Activated naive CD8-positive, alpha-beta T cell treated with anti-CD3 and anti-CD28 coated beads, Interleukin-2, amount 50 U/mL, for 16 hours (primary cell): ENCODE data around the gene DAB1.

Source experiments
- DNase-seq: peaks from one replicate; pipeline ENCODE4 v3.0.0-alpha.2; 2020; ENCODE audit warnings: low read depth, low spot score

Gene DAB1

DNA sequence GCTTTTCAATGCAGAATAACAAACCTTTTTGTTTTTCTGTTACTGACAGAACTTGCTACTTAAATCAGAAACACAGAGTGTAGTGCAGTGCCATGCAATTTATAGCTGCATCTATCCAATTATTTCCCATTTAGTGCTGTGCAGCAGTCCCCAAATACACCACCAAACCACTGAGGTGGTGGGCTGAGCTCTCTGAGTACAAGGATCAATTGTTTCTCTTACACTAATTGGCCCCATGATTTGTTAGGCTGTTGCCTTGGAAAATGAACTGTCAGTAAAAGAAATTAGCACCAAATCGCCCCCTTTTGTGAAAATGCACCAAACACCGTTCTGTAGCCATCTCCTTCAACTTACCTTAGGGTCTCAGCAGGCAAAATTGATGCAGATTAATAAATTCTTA lies 339.2 kb downstream of the DAB1 start:
- DNase-seq: no peak

DNA sequence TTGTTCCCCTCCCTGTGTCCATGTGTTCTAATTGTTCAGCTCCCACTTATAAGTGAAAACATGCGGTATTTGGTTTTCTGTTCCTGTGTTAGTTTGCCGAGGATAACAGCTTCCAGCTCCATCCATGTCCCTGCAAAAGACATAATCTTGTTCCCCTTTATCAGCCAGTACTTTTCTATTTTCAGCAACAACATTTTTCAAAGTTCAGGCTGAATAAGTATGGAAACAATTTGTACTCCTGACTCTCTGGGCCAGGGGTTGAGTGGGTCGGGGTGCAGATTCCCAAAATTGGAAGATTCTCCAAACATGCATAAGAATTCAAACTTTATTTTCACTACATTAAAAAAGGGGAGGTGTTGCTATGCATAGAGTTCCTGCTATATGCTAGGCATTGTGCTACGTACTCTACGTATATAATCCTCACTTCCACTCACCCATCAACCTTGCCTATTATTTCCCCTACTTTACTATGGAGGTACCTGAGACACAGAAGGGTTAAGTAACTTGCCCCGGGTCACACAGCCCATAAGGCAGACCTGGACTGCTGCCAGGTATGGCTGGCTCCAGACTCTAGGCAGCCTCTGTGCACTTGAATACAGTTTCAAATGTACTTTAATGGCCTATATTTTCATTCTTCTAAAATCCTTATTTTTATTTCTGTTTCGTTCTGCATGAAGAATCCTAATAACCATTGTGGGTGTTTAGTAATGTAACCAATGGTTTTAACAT lies 341.0 kb downstream of the DAB1 start:
- DNase-seq: no peak

DNA sequence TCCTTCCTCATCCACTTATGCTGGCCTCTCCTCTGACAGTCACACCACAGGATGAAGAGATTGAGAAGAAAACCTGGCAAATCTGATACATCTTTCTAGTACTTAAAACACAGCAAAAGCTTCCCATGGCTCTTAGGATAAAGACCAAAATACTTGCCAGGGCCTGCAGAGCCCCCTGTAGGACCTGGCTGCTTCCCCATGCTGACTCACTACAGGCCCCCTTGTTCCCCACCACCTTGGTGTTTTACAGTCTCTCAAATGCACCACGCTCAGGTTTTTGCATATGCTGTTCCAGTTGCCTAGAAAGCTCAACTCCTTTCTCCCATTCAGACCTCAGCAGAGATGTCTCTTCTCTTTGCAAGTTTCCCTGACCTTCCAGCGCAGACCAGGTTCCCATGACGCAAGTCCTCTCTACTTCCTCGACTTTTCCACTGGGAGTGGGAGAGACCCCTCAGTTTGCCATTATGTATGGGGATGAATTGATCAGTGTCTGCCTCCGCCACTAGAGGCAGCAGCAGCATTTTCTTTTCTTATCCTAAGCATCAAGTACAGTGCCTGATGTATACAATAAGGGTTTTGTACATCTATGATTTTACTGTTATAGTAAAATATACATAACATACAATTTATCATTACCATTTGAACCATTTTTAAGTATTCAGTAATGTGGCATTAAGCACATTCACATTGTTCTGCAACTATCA lies 344.3 kb downstream of the DAB1 start:
- no peak for DNase-seq

DNA sequence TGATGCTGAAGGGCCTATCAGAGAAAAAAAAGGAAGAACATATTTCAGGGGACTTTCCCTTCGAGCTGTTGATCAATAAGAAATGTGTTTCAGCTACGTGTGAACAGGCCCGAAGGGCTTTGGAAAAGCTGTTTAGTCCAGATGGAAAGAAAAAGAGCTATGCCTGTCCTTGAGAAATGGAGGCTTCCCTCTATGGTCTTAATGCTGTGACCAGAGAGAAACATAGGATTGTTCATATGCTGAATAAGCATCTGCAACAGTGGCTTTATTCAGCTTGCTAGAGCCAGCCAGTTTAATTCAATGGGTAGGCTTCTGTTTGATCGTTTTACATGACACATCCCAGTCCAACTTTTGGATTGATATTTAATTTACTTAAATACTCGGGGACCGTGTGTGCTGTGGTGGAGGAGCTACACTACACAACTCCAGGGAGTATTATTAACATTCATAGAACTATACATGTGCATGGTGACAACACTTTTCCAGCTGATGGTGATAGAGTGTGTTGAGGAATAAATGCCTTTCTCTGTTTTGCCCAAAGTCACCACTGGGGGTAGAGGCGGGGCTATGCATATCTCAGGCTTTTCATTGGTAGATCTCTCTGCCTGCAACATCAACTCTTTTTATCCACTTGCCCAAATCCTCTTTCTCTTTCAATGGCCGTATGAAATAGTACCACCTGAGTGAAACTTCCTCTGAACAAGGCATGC lies 351.3 kb downstream of the DAB1 start:
- no peak for DNase-seq

DNA sequence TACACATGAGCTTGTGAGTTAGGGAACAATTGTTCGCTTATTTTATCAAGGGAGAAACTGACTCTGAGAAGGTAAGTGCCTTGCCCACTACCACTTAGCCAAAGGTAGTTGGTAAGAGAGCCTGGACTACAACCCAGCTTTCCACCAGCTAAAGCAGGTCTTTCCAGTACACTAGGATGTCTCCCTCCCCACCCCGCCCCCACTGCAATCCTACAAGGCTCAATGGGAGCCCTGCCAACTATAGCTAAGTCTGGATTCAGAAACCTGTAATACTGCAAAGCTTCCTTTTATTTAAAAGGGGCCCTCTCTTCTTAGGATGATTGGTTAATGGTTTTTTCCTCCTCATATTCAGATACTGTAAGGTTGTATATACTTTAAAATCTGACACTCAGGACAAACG lies 356.0 kb downstream of the DAB1 start:
- no peak for DNase-seq

DNA sequence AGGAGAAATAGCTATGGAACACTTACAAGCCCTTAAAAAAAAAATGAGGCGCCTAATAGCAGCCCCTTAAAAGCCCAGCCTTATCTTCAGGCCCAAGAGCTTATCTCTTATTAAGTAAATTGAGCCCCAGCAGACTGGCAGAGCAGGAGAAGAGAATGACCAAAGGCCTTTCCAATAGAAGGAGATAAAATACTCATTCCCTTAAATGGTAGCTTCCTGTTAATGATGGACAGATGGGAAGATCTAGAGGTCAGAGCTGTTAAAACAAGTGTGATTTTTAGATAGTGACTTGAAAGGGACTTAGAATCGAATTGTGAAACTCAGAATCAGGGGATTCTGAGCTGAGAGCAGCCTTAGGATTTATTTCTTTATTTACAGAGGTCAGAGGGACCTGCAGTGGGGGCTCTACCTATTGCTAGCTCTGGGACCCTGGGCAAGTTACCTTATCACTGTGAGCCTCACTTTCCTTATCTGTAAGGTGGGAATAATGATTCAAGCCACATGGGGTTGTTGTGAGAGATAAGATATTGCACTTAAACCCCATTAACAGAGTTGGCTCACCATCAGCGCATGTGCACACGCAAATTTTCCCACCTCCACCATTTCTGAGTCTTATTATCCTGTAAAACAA lies 356.8 kb downstream of the DAB1 start:
- no peak for DNase-seq

DNA sequence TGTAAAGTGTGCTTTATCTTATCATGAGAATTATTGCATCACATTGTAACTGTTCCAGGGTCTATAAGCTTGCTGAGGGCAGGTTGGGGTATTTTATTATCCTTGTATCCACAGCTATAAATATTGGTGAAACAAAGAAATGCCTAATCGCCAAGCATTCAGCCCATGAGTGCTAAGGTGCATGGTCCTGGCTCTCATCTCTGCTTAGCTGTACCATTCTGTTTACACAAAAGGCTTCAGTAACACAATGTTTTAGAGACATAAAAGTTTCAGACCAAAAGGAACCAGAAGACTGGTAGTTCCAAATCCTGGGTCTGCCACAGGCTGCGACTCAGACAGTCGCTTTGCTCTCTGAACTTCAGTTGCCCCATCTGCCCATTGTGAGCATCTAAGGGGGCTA lies 358.4 kb downstream of the DAB1 start:
- no peak for DNase-seq

DNA sequence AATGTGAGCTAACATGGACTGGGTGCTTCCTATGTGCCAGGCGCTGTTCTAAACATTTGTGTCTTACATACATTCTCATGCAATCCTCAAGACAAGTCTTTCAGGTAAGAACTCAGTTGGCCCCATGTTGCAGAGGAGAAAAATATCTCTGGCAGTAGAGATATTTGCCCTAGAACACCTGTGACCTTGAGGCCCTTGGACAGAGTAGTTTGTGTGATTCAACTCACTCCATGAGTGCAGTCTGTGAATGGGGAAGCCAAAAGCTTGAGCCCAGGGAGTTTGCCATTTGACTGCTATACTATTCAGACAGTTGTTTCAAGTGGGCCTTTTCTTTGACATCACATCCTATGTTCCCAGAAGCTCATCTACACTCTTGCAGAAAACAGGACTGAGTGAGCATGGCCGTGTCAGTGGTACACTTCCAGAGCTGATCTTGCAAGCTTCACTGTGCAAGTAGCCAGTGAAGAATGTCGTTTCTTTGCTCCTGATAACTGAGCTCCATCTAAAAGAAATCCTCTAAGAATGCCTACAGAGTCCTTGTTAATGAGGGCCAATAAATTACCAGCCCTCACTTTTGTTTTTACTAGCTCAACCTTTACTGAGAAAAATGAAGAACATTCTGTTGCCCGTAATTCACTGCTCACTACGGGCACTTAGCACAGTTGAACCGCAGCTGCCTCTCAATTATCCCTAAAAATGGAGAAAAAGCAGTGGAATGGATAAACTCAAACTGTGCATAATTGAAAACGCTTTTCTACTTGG lies 359.3 kb downstream of the DAB1 start:
- no peak for DNase-seq

DNA sequence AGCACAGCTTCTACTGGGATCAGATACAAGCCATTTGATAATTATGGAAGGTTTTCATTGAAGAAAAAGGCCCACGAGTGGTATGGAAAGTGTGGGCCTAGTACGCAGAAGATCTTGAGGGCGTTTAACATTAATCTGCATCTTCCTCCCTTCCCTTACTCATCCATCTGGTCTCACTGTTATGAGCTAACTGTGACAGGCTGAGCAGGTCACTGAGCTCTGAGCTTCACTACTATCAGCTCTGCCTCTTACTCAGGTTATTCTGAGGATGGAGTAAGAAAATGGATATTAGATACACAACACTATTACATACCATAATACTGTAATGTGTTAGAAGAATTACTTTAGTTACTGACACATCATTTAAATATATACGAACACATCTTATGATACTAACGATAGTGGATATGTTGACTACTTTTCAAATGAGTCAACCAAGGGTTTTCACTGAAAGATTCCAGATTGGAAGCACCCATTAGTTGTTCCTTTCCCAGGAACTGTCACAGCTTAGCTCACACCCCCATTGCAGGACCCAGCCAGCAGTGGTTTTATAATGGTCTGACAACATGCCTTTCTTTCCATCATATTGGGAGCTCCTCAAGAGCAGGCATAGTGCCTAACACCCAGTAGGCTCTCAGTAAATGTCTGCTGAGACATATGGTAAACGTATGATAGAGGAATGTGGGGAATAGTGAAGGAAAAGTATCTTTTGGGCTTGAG lies 360.3 kb downstream of the DAB1 start:
- no peak for DNase-seq

DNA sequence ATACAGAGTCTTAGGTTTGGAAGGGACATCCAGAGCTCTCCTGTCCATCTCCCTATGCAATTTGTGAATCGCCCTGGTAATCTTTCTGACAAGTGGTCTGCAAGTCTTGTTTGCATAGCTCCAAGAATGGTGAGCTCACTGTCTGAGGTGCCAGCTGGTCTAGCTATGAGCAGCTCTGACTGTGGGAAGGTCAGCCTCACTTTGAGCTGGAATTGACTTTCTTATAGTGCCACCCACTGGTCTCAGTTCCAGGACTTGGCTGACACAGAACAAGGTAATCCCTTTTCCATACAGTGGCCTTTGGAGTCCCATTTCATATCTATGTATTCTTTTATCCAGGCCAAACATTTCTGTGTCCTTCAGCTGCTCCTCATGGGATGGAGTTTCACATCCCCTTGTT lies 362.5 kb downstream of the DAB1 start:
- DNase-seq: no peak

DNA sequence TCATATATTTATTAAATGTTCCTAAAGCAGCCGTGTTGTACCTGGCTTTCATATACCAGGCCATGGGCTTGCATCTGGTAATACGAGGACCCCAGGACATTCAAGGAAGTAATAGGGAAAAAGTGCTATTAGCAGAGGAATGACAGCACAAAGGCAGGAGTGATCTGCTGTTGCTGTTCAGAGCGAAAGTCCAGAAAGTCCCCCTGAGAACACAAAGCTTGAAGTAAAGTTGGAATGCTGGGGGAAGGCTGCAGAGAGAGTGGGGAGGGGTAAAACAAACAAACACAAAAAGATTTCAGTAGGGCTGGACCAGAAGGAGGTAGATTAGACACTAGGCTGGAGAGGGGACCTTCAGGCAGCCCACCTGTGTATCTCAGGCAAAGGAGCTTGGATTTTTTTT lies 363.4 kb downstream of the DAB1 start:
- DNase-seq: no peak

DNA sequence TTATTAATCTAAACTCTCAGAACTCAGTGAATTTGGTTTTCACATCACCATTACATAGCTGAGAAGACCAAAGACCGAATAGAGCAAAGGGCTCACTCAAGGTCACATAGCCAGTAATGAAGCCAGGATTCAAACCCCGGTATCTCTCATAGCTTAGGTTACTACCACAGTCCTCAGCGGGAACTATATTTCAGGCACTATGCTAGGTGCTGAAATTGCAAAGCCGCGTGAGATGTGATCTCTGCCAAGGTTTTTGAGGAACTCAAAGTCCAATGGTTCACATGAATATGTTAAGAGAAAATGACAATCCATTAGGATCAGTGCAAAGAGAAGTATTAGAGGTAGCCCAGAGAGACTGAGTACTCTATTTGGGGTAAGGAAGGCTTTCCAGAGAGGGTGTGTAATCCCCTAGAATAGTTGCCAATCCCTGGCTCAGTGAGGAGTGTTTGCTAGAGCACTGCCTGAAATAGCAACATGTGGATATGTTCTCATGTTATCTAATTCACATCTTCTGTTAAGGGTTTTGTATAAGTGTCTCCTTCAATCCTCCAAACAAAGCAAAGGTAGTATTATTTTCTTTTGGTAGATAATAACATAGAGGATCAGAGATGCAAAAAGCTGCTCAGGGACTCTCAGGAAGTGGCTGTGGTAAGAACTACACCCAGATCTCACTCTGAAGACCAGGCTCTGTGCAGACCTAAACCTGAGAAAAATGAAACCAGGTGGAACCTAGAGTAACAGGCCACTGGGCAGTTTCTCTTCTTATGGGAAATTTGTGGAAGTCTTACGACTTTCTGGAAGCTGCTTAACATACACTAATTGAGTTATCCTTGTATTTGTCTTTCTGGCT lies 365.0 kb downstream of the DAB1 start:
- DNase-seq: no peak

DNA sequence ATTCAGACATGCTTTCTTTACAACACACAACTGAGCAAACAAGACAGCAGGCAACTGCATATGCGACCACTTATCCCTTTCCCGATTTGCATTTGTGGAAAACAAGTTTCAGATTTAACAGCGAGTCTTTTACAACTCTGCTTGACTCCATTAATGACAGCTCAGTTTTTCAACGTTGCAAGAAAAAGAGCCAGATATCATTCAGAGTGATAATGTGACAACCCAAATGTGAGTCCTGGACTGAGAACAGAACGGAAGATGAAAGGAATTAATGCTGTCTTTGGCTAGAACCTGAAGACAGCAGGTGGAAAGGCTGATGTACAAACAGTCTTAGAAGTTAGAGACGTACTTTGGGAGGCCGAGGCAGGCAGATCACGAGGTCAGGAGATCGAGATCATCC lies 375.0 kb downstream of the DAB1 start:
- no peak for DNase-seq

DNA sequence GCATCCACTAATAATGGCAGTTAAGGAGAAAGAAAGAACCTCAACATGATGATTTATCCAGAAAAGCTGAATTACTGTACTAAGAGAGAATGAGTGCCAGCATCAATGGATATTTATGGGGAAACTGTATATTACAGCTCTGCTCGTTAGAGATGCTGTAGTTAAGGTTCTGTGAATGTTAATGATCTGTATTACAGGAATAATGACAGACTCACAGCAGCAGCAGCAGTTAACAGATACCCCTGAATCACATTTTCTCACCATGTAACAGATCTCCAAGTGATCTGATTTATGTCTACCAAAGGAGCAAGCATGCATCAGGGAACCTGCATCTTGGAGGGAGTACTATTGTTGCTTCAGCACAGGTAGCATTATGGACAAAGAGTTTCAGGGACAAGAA lies 377.4 kb downstream of the DAB1 start:
- DNase-seq: no peak

DNA sequence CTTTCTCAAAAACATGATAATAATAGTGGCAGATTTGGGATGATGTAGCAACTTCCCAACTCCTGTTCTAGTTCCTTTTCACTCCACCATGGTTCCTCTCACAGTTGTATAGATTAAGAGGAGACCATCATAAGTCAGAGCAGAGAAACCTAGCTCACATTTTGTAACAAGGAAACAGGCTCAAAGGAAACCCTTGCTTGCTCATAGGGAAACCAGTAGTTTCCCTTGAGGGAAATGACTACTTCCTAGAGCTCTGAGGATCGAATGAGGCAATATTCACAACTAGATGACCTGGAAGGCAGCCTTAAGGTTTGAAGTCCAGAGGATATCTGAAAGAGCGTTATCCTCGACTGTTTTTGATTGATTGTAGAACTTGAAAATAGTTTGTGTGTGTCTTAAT lies 382.0 kb downstream of the DAB1 start:
- DNase-seq: no peak

DNA sequence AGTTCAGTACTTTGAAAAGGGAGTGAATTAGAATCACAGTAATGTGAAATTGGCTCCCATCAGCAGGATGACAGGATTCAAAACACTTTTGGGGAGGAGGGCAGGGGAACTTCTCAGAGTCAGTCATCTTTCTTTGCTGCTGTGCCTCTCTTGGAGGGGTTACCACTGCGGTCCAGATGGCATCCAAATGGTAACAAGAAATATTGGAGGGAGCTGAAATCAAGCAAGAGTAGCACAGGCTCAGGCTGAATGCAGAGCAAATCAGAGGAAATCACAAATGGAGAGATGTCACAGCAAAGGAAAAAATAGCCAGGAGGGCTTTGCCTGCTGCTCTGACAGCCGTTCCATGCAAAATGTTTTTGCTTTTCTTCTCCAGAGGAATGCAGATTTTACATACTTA lies 383.0 kb downstream of the DAB1 start:
- DNase-seq: no peak

DNA sequence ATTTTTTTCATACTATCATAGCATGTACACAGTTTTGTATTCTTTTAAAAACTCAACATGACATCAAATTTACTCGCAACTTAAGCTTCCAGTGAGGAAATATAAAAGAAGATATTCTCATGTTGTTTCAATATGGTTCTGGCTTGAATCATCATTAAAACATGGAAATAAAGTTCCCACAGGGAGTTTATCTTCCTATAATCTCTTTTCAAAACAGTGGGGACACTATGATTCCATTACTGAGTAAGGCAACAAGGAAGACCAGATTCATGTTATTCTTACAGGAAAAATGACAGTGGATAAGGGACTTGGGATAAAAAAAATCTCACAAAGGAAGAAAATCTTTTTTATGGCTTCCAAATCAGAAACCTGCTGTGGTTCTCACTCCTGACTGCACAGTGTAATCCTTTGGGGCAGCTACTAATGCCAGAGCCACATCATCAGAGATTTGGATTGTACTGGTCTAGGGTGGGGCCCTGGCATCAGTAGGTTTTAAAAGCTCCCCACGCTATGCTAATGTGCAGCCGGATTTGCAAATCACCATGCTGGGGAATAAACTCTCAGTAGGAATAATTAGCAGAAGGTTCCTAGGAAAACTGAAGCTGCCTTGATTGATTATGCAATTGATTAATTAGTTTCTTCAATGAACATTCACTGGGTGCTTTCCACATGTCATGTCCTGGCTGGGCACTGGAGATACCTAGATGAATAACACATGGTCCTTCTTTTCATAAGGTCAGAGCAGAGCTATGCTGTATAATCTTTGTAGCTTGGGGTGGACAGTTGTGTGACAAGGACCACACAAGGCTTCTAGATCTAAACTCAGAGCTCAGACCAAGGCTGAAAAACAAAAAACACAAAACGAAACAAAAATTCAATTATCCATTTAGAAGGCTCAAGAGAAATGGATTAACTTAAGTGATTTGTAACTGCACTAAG lies 386.9 kb downstream of the DAB1 start:
- DNase-seq: no peak

DNA sequence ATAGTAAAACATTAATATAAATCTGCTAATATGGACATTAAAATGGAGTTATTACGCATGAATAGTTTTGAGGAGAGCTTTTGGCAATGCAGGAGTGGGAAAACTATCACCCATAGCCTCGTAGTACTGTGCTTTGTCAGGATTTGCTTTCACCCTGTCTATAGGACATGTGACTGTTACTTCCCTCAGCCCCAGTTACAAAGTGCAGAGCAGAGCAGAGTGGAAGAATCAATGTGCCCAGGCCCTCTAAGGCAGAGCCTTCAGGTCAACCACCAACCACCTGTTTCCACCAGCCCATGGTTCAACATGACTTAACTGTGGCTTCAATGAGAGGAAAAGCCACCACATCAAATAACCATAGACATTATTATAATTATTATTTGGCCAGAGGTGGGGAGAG lies 389.1 kb downstream of the DAB1 start:
- DNase-seq: no peak
